Measurements from ENCODE around the gene PROK1.

GRCh38 chr1:110438893-110439292 is 12.1 kb upstream of the PROK1 start:
- TF ChIP-seq CTCF (IDR thresholded peaks at IDR 0.05) (no peak), HMGXB4 (CRISPR knock-in tag; IDR thresholded peaks at IDR 0.05; ENCODE audit: borderline replicate concordance) (no peak), RAD21 (conservative IDR thresholded peaks at IDR 0.05 in 1 of 2, IDR thresholded peaks at IDR 0.05 in 1 of 2) (no peak), POLR2A (IDR thresholded peaks at IDR 0.05; ENCODE audit: low read length) (no peak), CHD2 (IDR thresholded peaks at IDR 0.05; ENCODE audit: low read length, partially characterized antibody) (no peak), KDM5A (IDR thresholded peaks at IDR 0.05) (no peak), REST (IDR thresholded peaks at IDR 0.05) (no peak), MAX (IDR thresholded peaks at IDR 0.05) (no peak), ZFP36 (IDR thresholded peaks at IDR 0.05; ENCODE audit: borderline replicate concordance, partially characterized antibody) (no peak), JUN (IDR thresholded peaks at IDR 0.05) (no peak), MAZ (IDR thresholded peaks at IDR 0.05; ENCODE audit: borderline replicate concordance, low read depth, low read length) (no peak), ELK1 (IDR thresholded peaks at IDR 0.05; ENCODE audit: low read depth, low read length) (no peak)
